ENCODE measurements around the gene TMEM79.

DNA sequence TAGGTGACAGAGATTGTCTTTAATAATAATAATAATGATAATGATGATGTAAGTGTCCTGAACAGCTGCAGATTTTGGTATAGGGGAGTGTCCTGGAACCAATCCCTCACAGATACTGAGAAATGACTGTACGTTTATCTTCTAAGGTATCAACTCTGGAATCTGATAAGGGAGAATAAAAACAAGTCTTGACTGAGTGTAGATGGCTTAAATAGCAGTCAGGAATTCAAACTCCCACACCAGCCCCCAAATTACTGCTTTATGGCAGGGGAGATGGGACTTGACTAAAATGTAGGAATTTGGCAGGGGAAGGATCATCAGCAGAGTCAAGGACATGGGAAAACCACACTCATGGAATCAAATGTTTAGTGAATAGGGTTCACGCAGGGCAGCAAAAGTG, 21.1 kb downstream of the TMEM79 start:
- TF ChIP-seq, protein P1, sequence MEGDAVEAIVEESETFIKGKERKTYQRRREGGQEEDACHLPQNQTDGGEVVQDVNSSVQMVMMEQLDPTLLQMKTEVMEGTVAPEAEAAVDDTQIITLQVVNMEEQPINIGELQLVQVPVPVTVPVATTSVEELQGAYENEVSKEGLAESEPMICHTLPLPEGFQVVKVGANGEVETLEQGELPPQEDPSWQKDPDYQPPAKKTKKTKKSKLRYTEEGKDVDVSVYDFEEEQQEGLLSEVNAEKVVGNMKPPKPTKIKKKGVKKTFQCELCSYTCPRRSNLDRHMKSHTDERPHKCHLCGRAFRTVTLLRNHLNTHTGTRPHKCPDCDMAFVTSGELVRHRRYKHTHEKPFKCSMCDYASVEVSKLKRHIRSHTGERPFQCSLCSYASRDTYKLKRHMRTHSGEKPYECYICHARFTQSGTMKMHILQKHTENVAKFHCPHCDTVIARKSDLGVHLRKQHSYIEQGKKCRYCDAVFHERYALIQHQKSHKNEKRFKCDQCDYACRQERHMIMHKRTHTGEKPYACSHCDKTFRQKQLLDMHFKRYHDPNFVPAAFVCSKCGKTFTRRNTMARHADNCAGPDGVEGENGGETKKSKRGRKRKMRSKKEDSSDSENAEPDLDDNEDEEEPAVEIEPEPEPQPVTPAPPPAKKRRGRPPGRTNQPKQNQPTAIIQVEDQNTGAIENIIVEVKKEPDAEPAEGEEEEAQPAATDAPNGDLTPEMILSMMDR (IDR thresholded peaks at IDR 0.05; ENCODE audit: low read depth, low read length), result no peak
- TF ChIP-seq POLR2A (IDR thresholded peaks at IDR 0.05; ENCODE audit: extremely low read depth, insufficient read length), result no peak
- TF ChIP-seq, protein P2, sequence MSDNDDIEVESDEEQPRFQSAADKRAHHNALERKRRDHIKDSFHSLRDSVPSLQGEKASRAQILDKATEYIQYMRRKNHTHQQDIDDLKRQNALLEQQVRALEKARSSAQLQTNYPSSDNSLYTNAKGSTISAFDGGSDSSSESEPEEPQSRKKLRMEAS (IDR thresholded peaks at IDR 0.05; ENCODE audit: low read depth, low read length), result no peak
